NK-92 treated with Interleukin-12 subunit alpha and Interleukin-12 subunit beta, amount 100 ng/mL, for 24 hours (cell line): ENCODE data around the gene RACGAP1.

ENCODE experiments used
- DNase-seq: peaks from one replicate; lab custom pipeline; 2025; lab: John Stamatoyannopoulos, UW

Gene RACGAP1

GRCh38 chr12:49954863-49955830 is 70.1 kb downstream of the RACGAP1 start:
- DNase-seq, result no peak

- DNase-seq, result no peak
Observed at GRCh38 chr12:49953961-49954846, 71.1 kb downstream of the RACGAP1 start.

GRCh38 chr12:49953151-49953550 is 72.1 kb downstream of the RACGAP1 start:
- DNase-seq, result no peak

- no peak for DNase-seq
Observed at GRCh38 chr12:49952391-49953055, 72.8 kb downstream of the RACGAP1 start.

GRCh38 chr12:49951411-49952240 is 73.7 kb downstream of the RACGAP1 start:
- no peak for DNase-seq

GRCh38 chr12:49950273-49951251 is 74.7 kb downstream of the RACGAP1 start, which contains the start of gene AQP2:
Gene AQP2, plus strand, starts transcription at chr12:49950737. Its CDS starts 94 bp downstream, at chr12:49950831.
- no peak for DNase-seq

- DNase-seq, result no peak
Observed at GRCh38 chr12:49949866-49950265, 75.4 kb downstream of the RACGAP1 start.

- no peak for DNase-seq
Observed at GRCh38 chr12:49948866-49949845, 76.1 kb downstream of the RACGAP1 start.

- DNase-seq, result no peak
Observed at GRCh38 chr12:49947593-49948226, 77.6 kb downstream of the RACGAP1 start.

- no peak for DNase-seq
Observed at GRCh38 chr12:49946497-49946896, 78.8 kb downstream of the RACGAP1 start.

- no peak for DNase-seq
Observed at GRCh38 chr12:49946086-49946485, 79.2 kb downstream of the RACGAP1 start.

- DNase-seq, result peak; percentile 19
Observed at GRCh38 chr12:49945394-49946080, 79.8 kb downstream of the RACGAP1 start.

GRCh38 chr12:49944718-49945117 is 80.6 kb downstream of the RACGAP1 start:
- DNase-seq, result no peak

GRCh38 chr12:49944046-49944445 is 81.2 kb downstream of the RACGAP1 start:
- no peak for DNase-seq

- DNase-seq, result no peak
Observed at GRCh38 chr12:49943625-49943960, 81.7 kb downstream of the RACGAP1 start.

GRCh38 chr12:49942921-49943624 is 82.2 kb downstream of the RACGAP1 start:
- no peak for DNase-seq

GRCh38 chr12:49942512-49942893 is 82.8 kb downstream of the RACGAP1 start:
- DNase-seq, result no peak
